Amniotic epithelial cell (primary cell): ENCODE data around the gene CXCR6.
A peak's percentile ranks its signal among the peaks of the same experiment; 100 is the strongest.

Experiments used
- DNase-seq: peaks from one replicate; pipeline ENCODE4 v3.0.0-alpha.2; 2010; ENCODE audit warnings: low read depth

The CXCR6 gene

GRCh38 chr3:45943207-45943846 lies at the start of gene CXCR6:
CXCR6 (plus strand) TSS chr3:45943464; CDS start chr3:45946482, 3,018 bp downstream.
- peak; percentile 35 for DNase-seq

GRCh38 chr3:45894015-45894414 lies 49.2 kb upstream of the CXCR6 start:
- no peak for DNase-seq

- DNase-seq: peak; percentile 20
Measured at GRCh38 chr3:45895686-45896468, 47.4 kb upstream of the CXCR6 start.

GRCh38 chr3:45896956-45897355 lies 46.3 kb upstream of the CXCR6 start:
- DNase-seq: peak; percentile 89

GRCh38 chr3:45904931-45905330 lies 38.3 kb upstream of the CXCR6 start:
- no peak for DNase-seq

- DNase-seq: no peak
Measured at GRCh38 chr3:45905755-45906154, 37.5 kb upstream of the CXCR6 start.

GRCh38 chr3:45906681-45907407 lies 36.4 kb upstream of the CXCR6 start:
- peak; percentile 83 for DNase-seq

GRCh38 chr3:45907769-45908705 lies 35.2 kb upstream of the CXCR6 start:
- DNase-seq: peak; percentile 92

- DNase-seq: no peak
Measured at GRCh38 chr3:45908761-45909160, 34.5 kb upstream of the CXCR6 start.

GRCh38 chr3:45909542-45909941 lies 33.7 kb upstream of the CXCR6 start:
- no peak for DNase-seq

- DNase-seq: no peak
Measured at GRCh38 chr3:45910892-45911291, 32.4 kb upstream of the CXCR6 start.

GRCh38 chr3:45911511-45912226 lies 31.6 kb upstream of the CXCR6 start:
- no peak for DNase-seq

GRCh38 chr3:45912435-45912834 lies 30.8 kb upstream of the CXCR6 start:
- peak; percentile 56 for DNase-seq

GRCh38 chr3:45914362-45915058 lies 28.8 kb upstream of the CXCR6 start:
- DNase-seq: no peak

- DNase-seq: no peak
Measured at GRCh38 chr3:45915059-45915439, 28.2 kb upstream of the CXCR6 start.

GRCh38 chr3:45915518-45916231 lies 27.6 kb upstream of the CXCR6 start:
- DNase-seq: peak; percentile 97

- DNase-seq: no peak
Measured at GRCh38 chr3:45917146-45917898, 25.9 kb upstream of the CXCR6 start.

- DNase-seq: no peak
Measured at GRCh38 chr3:45921158-45922038, 21.9 kb upstream of the CXCR6 start.
